Loucy (cell line): ENCODE data around the gene KLHL40.

Experiments used
- EZH2phosphoT487 ChIP-seq: fragments of 200-600 bp; IDR thresholded peaks from 2 replicates; pipeline ENCODE4 v1.6.1; 2018; ENCODE audit warnings: antibody characterized with exemption, mild to moderate bottlenecking, moderate library complexity, borderline replicate concordance
- TF ChIP-seq, protein P1 (sequence below): fragments of 200-600 bp; sonication (generic); conservative IDR thresholded peaks from 2 replicates; pipeline ENCODE4 v1.5.1; 2014; ENCODE audit warnings: mild to moderate bottlenecking, antibody characterized with exemption, low read length

DNA sequence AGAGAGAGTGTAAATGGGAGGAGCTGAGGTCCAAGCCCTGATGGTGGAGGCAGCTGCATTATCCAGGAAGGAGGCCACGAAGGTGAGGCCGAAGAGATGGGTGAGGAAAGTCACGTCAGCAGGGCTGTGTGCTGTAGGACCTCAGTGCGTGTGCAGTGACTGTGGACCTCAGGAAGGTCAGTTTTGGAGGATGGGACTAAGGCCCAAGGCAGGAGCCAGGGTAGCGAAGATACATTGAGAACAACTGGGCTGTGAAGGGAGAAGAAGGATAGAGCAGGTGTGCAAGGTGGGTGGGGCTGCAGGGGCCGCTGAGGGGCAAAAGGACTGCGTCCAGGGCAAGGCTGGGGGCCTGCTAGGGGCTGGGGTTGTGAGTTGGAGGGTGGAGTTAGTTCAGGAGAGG is 4.9 kb downstream of the KLHL40 start:
- TF ChIP-seq, protein P1, sequence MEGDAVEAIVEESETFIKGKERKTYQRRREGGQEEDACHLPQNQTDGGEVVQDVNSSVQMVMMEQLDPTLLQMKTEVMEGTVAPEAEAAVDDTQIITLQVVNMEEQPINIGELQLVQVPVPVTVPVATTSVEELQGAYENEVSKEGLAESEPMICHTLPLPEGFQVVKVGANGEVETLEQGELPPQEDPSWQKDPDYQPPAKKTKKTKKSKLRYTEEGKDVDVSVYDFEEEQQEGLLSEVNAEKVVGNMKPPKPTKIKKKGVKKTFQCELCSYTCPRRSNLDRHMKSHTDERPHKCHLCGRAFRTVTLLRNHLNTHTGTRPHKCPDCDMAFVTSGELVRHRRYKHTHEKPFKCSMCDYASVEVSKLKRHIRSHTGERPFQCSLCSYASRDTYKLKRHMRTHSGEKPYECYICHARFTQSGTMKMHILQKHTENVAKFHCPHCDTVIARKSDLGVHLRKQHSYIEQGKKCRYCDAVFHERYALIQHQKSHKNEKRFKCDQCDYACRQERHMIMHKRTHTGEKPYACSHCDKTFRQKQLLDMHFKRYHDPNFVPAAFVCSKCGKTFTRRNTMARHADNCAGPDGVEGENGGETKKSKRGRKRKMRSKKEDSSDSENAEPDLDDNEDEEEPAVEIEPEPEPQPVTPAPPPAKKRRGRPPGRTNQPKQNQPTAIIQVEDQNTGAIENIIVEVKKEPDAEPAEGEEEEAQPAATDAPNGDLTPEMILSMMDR, result no peak
- no peak for TF ChIP-seq EZH2phosphoT487
